NCI-H1436 treated with DMSO at 0.1 percent for 48 hours (cell line): ENCODE measurements around the gene ZEB2.

ENCODE experiments used
- DNase-seq: peaks from one replicate; lab custom pipeline; 2025; lab: John Stamatoyannopoulos, UW

Gene ZEB2

DNA sequence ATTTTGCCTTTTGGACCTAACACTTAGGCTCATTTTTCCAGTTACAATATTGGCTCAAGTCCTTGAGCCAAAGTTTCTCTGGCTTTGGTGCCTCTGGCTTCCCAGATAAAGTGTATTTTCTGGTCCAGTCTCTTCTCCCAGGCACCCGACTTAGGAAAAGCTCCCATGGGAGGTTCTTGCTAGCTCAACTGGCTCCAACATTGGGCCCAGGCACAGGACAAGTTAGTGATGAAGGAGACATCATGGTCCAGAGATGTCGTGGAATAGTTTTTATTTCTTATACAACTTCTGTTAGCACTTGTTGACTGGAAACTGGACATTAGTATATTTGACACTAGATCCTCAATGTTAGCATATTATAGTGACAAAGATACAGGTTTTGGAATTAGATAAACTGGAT, 8.2 kb upstream of the ZEB2 start:
- no peak for DNase-seq

DNA sequence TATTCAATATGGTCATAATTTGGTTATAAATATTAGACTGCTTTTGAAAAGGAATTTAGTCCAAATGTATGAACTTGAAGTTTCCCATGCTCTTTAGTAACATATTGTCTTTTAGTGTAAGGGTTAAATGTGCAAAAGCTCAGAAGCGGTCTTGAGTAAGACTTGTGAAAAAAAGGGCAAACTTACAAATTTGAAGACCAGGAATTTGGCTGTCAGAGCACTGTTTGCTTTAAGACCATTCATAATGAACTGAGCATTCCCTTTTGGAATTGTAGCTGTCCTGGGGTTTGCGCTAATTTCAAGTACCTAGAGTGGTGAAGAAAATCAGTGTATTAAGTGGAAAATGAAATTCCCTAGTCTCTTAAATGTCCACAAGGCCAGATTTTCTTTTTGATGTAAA, 6.9 kb upstream of the ZEB2 start:
- no peak for DNase-seq

DNA sequence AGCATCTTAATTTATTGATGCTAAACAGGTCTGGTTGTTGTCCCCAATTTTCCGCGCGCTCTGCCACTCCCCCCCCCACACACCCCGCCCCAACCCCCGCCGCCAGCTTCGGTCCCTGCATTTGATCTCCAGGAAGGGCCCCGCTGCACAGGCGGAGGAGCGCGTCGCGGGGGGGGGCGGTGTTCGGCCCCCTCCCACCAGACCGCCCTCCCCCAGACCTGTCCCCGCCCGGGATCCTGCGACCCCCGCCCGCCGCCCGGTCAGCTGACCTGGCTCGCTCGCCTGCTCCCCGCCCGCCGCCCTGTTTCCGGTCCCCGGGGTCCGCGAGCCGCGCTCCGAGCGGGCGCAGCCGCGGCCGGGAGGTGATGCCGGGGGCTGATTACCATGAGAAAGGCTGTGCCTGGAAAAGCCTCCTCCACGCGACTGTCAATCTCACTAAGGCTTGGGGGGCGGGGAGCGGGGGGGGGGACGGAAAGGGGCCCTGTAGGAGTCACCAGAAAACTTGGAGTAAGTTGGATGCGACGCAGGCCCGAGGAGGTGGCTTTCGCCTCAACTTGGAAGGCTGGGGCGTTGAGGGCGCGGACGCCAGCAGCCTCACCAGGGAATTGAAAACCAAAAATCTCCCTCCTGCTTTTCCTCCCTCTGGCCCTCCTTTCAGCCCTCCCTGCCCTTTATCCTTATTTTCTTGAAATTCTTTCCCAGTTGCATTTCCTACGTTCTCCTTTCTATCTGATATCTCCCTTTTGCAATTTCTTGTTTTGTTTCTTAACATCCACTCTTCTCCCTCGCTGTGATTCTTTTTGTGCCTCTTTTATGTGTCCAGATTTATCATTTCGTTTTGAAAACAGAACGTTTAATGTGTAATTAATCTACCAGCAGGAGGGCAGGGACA, 4.4 kb upstream of the ZEB2 start:
- DNase-seq, result no peak

DNA sequence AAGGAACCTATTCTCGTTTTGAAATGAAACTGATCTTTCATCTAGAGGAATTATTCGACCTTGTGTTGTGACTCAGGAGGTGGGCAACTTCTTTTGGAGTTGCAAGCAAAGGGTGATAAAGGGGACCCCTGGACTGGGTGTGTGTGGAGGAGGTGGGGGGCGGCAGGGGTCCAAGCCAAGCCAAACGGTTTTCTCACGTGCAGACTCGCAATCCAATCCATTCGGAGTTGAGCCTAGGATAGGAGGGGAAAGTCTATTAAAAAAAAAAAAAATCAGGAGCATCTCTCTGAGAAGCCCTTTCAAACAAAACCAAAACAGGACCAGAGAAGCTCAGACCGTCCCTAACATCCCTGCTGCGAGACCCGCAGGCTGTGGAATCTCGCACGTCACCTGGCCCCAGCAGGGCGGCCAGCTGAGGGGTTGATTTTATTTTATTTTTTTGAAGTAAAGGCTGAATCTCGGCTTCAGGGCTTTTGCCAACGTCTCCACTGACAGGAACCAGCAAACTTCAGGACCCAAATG, 3.7 kb upstream of the ZEB2 start:
- no peak for DNase-seq

DNA sequence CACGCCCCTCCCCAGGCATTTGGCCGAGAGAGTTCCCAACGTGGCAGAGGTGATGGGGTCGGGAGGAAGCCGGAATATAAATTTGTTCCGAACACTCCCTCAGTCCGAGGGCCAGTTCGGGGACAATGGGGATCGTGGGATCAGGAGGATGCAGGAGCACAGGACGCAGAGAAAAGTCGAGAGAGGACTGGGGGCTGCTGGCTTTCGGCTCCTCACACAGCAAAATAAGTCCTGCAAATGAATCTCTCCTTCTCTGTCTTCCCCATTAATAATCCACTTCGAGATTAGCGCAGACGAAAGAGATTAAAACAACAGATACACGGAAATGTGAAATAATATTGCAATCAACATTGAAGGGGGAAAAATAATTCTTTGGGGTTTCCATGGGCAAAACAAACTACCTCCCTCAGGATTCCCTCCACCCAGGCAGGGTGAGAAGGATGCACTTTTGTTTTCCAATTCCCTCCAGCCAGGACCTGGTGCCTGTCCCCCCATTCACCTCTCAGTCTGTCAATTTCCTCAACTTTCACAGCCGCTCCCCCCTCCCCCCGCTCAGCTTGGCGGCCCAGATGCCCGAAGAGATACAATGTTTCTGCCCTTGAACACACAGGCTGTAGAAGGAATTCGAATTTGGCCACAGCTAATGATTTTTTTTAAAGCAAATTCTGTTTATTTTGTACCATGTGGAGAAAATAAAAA, 3.1 kb upstream of the ZEB2 start:
- DNase-seq, result no peak

DNA sequence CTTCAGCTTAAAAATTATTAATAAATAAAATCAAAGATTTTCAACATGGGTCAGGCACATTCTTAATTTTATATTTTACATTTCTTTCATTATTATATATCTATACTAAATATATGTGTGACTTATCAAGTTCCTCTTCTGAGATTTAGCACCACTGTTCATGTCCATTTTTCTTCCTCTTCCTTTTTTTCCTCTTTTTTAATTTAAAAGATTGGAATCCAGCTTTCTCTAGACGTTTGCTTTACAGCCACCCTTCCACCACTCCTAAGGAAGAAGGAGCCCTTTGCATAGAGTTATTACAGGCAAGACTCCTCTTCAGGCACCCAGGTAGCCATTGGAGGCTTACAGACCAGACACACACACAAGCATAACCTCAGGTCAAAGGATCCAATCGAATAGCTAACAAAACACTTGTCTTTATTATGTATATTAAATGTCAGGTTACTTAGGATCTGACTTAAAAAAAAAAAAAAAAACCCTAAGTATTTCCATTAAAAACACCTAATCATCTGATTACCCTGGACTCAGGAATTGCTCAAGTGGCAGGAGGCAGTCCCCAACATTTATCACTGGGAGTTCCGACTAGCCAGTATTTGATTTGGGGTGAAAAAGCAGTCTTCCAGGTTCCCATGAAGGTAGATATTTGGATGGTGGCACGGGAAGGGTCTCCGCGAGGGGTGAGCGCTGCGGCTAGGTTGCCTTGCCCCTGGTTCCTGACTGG, 2.4 kb upstream of the ZEB2 start:
- DNase-seq, result no peak

DNA sequence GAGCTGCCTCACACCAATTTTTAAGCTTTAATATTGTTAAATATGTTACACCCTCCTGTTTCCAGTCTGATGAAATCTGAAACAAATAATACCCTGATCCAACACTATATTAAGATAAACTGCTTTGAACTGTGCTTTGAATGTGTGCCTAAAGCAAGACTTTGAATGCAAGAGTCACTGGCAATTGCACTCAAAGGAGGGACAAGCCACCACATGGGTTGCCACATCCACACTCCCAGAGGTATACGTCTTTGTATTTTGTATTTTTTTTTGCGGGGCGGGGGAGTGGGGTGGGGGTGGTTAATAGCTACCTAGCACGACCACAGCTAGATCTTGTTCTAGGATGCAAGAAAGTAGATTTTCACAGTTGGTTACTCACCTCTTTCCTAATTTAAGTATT, 1.8 kb upstream of the ZEB2 start:
- no peak for DNase-seq

DNA sequence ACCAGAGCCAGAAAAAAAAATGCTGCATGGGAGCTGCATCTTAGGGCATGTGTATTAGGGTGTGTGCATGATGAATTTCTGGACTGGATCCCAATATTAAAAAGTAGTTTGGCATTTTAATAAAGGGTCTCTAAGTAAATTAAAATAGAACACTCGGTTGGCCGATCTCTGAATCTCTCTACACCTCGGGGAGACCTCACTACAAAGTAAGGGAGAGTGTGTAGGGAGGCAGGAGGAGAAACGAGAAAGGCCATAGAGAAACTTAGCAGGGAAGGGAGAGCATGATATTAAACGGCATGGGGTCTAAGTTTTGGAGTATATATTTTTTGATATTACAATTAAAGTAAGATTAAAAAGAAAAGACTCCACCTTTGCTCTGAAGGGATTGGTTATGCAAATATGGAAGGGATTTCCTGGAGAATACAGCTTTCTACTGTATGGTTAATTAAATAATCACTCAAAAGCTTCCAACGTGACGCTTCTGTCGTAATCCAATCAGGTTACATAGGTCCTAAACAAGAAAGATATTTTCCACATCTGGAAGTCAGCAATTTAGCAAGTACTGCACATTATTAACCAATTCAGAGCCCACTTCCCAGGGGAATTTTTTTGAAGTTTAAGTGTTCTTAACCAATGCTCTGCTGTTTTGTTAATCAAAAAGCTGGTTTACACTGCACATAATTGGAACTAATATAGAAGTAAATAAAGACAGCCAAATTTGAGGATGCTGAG, 1.0 kb upstream of the ZEB2 start:
- no peak for DNase-seq

DNA sequence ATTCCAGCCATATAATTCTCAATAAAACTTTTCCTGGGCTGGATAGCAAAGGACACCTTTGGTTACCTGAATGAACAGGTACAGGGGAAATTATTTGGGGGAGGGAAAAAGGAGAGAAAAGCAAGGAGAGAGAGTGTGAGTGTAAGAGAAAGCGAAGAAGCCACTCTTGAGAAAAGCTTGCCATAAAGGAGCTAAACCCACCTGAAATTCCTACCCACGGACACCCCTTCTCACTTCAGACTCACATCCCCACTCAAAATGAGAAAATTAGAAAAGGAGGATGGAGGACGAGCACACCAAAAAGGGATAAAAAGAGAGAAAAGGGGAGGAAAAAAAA, 354 bp downstream of the ZEB2 start:
- DNase-seq, result no peak

DNA sequence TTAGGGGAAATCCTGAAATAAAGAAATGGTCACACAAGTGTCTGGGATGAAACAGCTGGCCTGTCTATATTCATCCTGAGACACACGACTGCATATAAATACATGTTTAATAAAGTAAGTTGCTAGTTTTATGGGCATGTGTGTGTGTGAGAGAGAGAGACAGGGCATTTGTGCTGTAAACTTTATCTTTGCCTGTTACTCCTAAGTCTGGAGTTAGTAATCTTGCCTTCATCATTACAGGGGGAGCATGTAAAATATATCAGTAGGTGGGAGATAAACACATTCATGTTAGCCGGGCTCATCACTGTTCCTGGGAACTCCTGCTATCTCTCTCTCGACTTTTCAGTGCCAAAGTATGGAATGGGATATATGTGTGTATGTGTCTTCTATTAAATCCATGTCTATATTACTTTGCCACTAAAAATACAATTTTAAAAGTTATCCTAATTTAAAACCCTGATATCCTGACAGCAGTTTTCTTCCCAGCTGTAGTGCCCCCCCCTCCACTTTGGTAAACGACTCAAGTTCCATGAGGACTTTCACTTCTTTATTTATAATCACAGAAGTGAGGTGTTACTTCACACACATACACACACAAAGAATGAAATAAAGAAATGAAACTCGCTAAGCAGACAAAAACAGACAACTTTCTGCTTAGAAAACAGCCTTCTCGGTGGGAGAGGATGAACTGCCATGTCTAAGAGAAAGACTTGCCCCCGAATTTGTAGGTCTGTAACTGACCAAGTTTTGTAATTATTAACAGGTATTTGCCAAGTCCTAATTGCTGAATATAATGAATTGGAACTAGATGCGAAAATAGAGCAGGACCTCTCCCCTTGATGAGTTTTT, 947 bp downstream of the ZEB2 start:
- DNase-seq, result no peak

DNA sequence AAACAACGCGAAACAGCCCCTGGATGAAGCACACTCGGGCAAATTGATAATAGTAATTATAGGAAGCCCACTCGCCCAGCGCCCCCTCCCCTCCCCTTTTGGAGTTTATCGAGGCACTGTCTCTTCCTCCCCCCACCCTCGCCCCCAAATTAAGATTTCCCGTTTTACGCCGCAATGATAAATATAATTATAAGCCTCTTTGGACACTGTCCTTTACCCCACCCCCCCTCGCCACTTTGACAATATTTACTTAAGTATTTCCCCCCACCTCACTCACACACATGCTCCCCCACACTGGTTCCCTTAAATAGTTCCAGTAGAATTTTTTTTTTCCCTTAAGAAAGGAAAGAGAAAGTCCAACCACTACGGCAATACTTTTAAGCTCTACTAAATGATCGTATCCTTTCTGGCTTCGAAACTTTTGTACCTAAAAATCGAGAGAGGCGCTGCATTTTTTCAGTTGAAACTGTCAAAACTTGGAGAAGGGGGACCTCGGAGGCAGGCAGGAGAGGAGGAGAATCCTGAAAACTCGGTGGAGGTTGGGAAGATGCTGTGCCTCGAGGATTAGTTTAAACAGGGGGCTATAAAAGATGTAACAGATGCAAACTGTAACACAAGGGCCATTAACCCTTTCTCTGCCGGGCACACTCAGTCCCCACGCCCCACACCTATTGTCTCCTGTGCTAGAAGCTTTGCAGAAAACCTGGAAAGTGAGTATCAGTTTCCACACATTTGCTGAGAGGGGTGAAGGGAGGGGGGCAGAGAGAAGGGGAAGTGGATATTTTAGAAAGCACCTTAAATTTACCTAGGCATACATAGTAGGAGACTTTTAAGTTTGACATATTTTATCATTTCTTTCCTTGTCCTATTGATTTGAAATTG, 1.8 kb downstream of the ZEB2 start:
- no peak for DNase-seq

DNA sequence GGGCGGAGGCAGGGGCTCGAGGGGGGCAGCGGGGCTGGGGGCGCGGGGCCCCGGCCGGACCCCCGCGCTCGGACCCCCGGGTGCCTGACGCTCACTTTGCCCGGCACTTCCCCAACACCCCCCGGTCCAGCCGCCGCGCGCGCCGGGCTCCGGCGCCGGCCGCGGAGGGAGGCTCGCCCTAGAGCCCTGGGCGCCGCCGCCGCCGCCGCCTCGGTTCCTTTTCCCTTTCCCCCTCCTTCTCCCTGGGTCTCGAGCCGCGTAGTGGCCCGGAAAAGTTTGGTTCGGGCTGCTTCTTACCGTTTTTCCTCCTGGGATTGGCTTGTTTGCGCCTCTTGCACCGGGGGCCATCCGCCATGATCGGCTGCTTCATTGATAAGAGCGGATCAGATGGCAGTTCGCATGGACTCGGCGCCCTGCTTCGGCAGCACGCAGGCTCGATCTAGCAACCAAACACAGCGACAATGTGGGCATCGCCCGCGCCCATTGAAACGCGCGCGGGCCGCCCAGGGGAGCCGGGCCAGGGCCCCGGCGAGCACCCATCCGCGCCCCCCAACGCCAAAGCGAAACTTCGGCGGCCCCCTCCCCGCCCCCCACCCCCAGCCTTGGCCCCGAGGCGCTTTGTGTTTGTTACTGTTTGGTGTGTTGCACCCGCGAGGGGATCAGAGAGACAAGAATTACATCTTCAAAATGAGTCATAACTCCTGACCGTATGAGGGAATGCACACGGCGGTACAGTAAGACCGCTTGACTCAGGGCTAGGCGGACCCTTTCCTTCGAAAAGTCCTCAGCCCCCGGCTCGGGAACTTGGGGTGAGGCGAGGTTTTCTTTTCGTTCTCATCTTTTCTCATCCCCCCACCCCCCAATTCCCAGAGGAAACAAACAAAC, 2.7 kb downstream of the ZEB2 start:
- DNase-seq, result no peak

DNA sequence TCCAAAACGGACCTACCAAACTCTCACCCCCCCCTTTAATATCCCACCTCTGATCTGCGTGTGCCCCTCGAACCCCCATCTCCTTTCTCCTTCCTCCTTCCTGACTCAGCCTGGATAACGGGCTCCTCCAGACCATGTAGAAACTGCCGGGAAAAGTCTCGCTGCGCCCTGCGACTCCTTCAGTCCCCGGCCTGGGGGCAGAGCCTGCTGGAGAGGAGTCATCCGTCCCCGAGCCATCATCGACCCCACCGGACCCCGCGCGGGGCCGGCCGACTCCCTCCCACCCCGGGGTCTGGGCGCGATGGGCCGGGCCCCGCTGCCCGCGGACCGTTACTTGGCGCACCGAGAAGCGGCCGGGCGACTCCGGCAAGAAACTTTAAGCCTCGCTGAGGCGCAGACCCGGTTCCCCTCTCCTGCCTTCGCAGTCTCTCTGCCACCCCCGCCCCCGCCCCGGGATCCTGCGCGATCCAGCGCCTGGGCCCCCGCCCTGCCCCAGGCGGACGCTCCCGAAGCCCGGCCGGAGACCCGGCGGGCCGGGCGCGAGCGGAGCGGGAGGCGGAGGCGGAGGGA, 3.4 kb downstream of the ZEB2 start:
- no peak for DNase-seq

DNA sequence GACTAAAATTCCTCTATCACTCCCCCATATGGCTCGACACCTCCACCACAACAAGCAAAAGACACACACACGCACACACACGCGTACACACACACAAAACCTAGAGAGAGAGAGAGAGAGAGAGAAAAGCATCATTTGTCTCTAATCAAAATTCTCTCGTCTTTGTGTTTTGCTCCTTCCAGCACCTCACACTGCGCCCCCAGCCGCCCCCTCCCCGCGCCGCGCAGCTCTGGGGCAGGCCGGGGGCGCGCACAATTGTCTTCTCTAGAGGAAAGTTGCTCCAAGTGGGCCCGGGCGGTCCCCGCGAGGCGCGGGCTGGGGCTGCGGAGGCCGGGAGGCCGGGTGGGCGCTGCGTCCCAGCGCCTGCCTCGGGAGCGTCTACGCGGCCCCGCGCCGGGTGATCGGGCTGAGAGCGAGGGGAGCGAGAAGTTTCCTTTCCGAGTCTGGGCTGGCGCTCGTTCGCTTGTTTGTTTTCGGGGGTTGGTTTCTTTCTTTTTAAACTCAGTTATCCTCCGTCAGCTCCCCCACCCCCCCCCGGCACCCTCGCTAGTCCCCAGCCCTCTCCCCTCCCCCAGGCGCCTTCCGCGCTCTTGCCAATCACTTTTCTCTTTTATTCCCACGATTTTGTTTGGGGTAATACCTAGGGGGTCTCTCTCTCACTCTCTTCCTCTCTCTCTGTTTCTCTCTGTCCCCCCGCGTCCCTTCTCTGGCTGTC, 4.1 kb downstream of the ZEB2 start:
- DNase-seq, result no peak

DNA sequence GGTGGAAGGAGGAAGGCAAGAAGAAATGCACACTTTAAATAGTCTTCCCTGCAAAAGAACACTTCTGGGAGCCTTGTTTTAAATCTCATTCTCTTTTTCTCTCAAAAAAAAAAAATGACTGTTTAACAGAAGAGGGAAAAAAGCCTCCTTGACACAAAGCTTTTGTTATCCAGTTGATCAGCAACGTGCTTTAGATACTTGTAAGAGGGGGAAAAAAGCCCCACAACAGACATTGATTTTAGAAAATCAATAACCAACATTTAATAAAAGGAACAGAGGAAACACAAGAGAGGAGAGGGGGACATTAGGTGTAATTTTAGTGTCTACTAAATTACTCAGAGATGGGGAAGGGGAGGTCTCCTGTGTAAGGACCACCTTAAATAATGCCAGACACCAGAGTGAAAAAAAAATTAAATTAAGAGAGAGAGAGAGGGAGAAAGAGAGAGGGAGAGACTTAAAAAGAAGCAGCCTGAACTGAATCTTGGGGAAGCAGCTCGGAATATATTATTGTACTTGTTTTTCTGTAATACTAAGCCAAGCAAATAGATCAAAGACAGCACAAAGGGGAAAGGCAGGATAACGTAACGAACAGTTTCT, 4.7 kb downstream of the ZEB2 start:
- no peak for DNase-seq

DNA sequence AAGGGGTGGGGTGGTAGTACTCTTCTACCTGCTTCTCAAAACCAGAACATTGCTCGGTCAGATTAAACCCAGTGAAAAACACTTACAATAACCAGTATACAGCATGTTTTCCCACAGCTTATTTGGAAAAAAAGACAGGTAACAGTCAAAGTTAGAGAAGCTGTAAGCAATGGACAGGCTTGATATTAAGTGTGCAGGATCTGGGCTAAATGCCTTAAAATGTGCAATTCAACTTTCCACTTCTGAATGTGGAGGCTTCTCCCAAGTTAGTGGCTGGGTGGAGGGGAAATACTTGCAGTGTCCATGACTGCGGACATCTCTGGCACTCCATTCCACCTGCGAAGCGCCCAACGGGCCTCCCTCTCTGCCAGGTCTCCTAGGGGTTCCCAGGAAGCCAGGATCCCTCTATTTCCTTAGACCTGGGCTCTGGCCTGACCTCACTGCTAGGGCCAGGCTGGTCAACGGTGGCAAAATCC, 5.3 kb downstream of the ZEB2 start:
- no peak for DNase-seq

DNA sequence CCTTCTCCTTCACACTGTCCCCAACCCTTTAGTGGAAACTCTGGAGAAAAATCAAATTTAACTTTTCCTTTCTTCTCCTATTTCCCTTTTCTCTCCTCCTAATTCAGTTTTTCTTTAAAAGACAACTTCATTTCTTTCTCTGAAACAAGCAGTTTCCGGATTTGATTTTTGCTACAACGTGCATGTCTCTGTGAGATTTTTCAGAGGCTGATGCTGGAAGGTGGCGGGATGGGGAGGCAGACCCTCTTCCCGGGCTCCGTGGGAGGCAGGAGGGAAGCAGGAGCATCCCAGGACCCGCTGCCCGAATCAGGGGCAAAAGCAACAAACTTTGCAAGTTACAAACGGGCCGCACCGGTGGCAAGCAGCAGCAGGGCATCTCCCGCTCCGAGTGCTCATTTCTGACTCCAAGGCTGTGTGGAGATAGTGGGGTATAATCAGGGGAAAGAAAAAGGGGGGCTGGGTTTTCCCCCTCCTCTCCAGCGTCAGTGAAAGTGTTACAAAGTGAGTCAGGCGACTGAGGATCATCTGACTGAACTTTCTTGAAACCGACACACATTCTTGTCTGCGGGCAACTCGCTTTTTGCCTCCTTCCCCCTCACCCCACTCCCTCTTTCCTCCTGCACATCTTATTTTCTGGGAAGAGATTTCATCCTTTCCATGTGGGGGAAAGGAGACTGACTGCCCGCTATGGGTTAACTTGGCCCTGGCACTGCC, 6.4 kb downstream of the ZEB2 start:
- DNase-seq, result no peak
